GM12878 (cell line): ENCODE results near the gene TMEM250. TPM values are rescaled to one million over a fixed set of nuclear protein-coding genes. Genes with fewer than 3 reads are reported as not detected.

Source experiments
- ATF7 ChIP-seq: fragments of 450-650 bp; IDR thresholded peaks from 2 replicates; pipeline ENCODE4 v1.6.1; 2016; ENCODE audit warnings: low read depth, mild to moderate bottlenecking
- BCL11A ChIP-seq: IDR thresholded peaks from 2 replicates; pipeline ENCODE4 v1.6.1; 2011; ENCODE audit warnings: low read depth, low read length
- GATAD2B ChIP-seq: fragments of 450-650 bp; conservative IDR thresholded peaks from 2 replicates; pipeline ENCODE4 v1.6.1; 2017; ENCODE audit warnings: low read depth, mild to moderate bottlenecking, moderate library complexity
- HCFC1 ChIP-seq: fragments of 150-350 bp; IDR thresholded peaks from 2 replicates; pipeline ENCODE4 v1.6.1; 2014; ENCODE audit warnings: low read length
- HDGF ChIP-seq: fragments of 450-650 bp; IDR thresholded peaks from 2 replicates; pipeline ENCODE4 v1.6.1; 2016; ENCODE audit warnings: antibody characterized with exemption
- MTA2 ChIP-seq: fragments of 450-650 bp; IDR thresholded peaks from 2 replicates; pipeline ENCODE4 v1.6.1; 2016; ENCODE audit warnings: low read depth, mild to moderate bottlenecking, moderate library complexity
- MTA3 ChIP-seq: IDR thresholded peaks from 2 replicates; pipeline ENCODE4 v1.6.1; 2012; ENCODE audit warnings: low read length, inconsistent platforms, borderline replicate concordance
- NFIC ChIP-seq: IDR thresholded peaks from 2 replicates; pipeline ENCODE4 v1.6.1; 2012; ENCODE audit warnings: low read depth, mild to moderate bottlenecking, inconsistent platforms, low read length, moderate library complexity
- NFYA ChIP-seq: IDR thresholded peaks from 2 replicates; pipeline ENCODE4 v1.6.1; 2011; ENCODE audit warnings: low read depth, mild to moderate bottlenecking, low read length, improper control_type of control experiment, borderline replicate concordance
- NFYB ChIP-seq: IDR thresholded peaks from 2 replicates; pipeline ENCODE4 v1.6.1; 2011; ENCODE audit warnings: low read depth, mild to moderate bottlenecking, low read length, improper control_type of control experiment, moderate library complexity; ENCODE audit not compliant: insufficient read depth
- PAX8 ChIP-seq: fragments of 450-650 bp; IDR thresholded peaks from 2 replicates; pipeline ENCODE4 v1.6.1; 2017; ENCODE audit warnings: mild to moderate bottlenecking, moderate library complexity
- POLR2A ChIP-seq: IDR thresholded peaks from 2 replicates; pipeline ENCODE4 v1.6.1; 2011; ENCODE audit warnings: low read depth, mild to moderate bottlenecking, low read length
- TCF7 ChIP-seq: IDR thresholded peaks from 2 replicates; pipeline ENCODE4 v1.6.1; 2014; ENCODE audit warnings: antibody characterized with exemption, borderline replicate concordance
- ZNF217 ChIP-seq: fragments of 450-650 bp; IDR thresholded peaks from 2 replicates; pipeline ENCODE4 v1.6.1; 2017; ENCODE audit warnings: antibody characterized with exemption, mild to moderate bottlenecking
- ZNF274 ChIP-seq: IDR thresholded peaks from one replicate; pipeline ENCODE4 v1.8.0; 2011; ENCODE audit not compliant: insufficient read length, insufficient read depth
- ZNF384 ChIP-seq: IDR thresholded peaks from 2 replicates; pipeline ENCODE4 v1.6.1; 2012; ENCODE audit warnings: low read depth, mild to moderate bottlenecking, low read length, improper control_type of control experiment, borderline replicate concordance
- polyA plus RNA-seq, 11 experiments: library from polyadenylated mRNA; depleted of rRNA in 4 of 11; unstranded in 6 of 11; stranded (reverse) in 5 of 11; fragments of >200 nt; fragmentation: Nextera tagmentation in 4 of 11; fragmentation: Illumina TruSeq in 1 of 11; extraction: Ambion mirVana in 4 of 11; extraction: Trizol in 1 of 11; gene quantifications; 1 replicate in 1 of 11; 2 replicates in 10 of 11; pipeline versions ENCODE4 v1.2.1 to v1.2.3, GENCODE V29; 2011 to 2016; ENCODE audit warnings: inconsistent platforms in 2 of 11, missing spikeins in 2 of 11, low read depth in 1 of 11
- total RNA-seq, 4 experiments: library from RNA; depleted of rRNA in 3 of 4; stranded (reverse); fragments of >200 nt in 3 of 4; fragmentation: Illumina TruSeq in 1 of 4; extraction: Trizol in 1 of 4; gene quantifications; 2 replicates each; pipeline versions ENCODE4 v1.2.1 to v1.2.3, GENCODE V29; 2013 to 2021
- TF ChIP-seq, protein P1 (sequence below): IDR thresholded peaks from 2 replicates; pipeline ENCODE4 v1.6.1; 2011; ENCODE audit warnings: borderline replicate concordance, low read depth, mild to moderate bottlenecking, moderate library complexity, mixed read lengths, low read length; ENCODE audit not compliant: insufficient read depth; ENCODE audit errors: extremely low read length
- TF ChIP-seq, protein P2 (sequence below): fragments of 450-650 bp; formaldehyde crosslinking; IDR thresholded peaks from 2 replicates; pipeline ENCODE4 v1.5.0; 2022; ENCODE audit warnings: mild to moderate bottlenecking, missing genetic modification characterization
- TF ChIP-seq, protein P3 (sequence below): fragments of 450-650 bp; conservative IDR thresholded peaks from 2 replicates; pipeline ENCODE4 v1.6.1; 2017; ENCODE audit warnings: mild to moderate bottlenecking, moderate library complexity
- TF ChIP-seq, protein P4 (sequence below): IDR thresholded peaks from 2 replicates; pipeline ENCODE4 v1.6.1; 2012; ENCODE audit warnings: mild to moderate bottlenecking, low read depth, low read length

The TMEM250 gene
- total and polyA plus RNA-seq, 10 of the 15 experiments (the other 5 are each of a cell fraction or from before 2014, with no cell fraction given) = 0.39 to 39.9 (median 8.5) TPM

DNA sequence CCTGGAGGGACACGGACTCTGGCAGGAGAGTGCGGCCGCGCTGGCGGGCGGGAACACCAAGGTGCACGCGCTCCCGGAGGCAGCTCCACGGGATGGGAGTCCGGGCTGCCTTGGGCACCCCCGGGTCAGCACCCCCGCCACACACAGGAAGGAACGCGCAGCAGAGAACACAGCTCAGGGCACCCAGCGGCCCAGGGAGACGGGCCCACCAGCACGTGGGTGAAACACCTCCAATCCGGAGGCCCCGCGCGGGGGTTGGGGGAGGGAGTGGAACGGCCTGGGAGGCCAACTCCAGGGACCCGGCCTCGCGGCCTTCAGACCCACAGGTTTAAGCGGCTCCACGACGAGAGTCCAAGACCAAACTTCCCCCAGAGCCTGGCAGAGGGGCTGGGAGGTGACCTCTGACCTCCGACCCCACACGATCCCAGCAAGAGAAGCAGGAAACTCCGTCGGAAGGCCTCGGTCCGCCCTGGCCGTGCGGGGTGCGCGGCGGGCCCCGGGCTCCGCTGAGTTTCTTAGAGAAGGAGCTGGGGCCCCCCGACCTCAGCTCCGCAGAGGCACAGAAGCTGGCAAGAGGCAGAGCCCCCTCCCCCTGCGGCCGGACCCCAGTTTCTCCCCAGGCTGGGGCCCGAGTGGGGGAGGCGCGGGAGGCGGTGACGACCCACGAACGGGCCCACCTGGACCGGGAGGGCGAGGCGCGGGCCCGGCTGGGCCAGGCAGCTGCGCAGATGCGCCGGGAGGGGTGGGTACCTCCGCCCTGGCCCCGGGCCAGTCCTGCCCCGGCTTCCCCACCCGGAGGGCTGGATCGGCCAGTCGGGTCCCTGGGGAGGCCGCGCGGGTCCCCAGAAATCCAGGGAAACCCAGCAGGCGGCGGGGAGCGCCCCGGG is 24.4 kb downstream of the TMEM250 start (continued):
- TF ChIP-seq HDGF (peak; percentile 75; the same call in 1 of the 2 replicates), ZNF274 (no peak), NFIC (no peak), GATAD2B (peak; percentile 59), PAX8 (no peak), MTA3 (no peak), HCFC1 (0 out of 2 replicates have a peak, but pooled peaks have one; percentile 23), NFYA (no peak), ZNF384 (no peak), TCF7 (no peak), NFYB (peak; percentile 77; the same call in 1 of the 2 replicates), ZNF217 (no peak), POLR2A (peak; percentile 31; the same call in 1 of the 2 replicates), MTA2 (0 out of 2 replicates have a peak, but pooled peaks have one; percentile 33), BCL11A (no peak), ATF7 (no peak)
- TF ChIP-seq, protein P1, sequence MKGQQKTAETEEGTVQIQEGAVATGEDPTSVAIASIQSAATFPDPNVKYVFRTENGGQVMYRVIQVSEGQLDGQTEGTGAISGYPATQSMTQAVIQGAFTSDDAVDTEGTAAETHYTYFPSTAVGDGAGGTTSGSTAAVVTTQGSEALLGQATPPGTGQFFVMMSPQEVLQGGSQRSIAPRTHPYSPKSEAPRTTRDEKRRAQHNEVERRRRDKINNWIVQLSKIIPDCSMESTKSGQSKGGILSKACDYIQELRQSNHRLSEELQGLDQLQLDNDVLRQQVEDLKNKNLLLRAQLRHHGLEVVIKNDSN = peak; percentile 87
- TF ChIP-seq, protein P2, sequence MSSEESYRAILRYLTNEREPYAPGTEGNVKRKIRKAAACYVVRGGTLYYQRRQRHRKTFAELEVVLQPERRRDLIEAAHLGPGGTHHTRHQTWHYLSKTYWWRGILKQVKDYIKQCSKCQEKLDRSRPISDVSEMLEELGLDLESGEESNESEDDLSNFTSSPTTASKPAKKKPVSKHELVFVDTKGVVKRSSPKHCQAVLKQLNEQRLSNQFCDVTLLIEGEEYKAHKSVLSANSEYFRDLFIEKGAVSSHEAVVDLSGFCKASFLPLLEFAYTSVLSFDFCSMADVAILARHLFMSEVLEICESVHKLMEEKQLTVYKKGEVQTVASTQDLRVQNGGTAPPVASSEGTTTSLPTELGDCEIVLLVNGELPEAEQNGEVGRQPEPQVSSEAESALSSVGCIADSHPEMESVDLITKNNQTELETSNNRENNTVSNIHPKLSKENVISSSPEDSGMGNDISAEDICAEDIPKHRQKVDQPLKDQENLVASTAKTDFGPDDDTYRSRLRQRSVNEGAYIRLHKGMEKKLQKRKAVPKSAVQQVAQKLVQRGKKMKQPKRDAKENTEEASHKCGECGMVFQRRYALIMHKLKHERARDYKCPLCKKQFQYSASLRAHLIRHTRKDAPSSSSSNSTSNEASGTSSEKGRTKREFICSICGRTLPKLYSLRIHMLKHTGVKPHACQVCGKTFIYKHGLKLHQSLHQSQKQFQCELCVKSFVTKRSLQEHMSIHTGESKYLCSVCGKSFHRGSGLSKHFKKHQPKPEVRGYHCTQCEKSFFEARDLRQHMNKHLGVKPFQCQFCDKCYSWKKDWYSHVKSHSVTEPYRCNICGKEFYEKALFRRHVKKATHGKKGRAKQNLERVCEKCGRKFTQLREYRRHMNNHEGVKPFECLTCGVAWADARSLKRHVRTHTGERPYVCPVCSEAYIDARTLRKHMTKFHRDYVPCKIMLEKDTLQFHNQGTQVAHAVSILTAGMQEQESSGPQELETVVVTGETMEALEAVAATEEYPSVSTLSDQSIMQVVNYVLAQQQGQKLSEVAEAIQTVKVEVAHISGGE = no peak
- TF ChIP-seq, protein P3, sequence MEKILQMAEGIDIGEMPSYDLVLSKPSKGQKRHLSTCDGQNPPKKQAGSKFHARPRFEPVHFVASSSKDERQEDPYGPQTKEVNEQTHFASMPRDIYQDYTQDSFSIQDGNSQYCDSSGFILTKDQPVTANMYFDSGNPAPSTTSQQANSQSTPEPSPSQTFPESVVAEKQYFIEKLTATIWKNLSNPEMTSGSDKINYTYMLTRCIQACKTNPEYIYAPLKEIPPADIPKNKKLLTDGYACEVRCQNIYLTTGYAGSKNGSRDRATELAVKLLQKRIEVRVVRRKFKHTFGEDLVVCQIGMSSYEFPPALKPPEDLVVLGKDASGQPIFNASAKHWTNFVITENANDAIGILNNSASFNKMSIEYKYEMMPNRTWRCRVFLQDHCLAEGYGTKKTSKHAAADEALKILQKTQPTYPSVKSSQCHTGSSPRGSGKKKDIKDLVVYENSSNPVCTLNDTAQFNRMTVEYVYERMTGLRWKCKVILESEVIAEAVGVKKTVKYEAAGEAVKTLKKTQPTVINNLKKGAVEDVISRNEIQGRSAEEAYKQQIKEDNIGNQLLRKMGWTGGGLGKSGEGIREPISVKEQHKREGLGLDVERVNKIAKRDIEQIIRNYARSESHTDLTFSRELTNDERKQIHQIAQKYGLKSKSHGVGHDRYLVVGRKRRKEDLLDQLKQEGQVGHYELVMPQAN = 0 out of 2 replicates have a peak, but pooled peaks have one; percentile 18
- TF ChIP-seq, protein P4, sequence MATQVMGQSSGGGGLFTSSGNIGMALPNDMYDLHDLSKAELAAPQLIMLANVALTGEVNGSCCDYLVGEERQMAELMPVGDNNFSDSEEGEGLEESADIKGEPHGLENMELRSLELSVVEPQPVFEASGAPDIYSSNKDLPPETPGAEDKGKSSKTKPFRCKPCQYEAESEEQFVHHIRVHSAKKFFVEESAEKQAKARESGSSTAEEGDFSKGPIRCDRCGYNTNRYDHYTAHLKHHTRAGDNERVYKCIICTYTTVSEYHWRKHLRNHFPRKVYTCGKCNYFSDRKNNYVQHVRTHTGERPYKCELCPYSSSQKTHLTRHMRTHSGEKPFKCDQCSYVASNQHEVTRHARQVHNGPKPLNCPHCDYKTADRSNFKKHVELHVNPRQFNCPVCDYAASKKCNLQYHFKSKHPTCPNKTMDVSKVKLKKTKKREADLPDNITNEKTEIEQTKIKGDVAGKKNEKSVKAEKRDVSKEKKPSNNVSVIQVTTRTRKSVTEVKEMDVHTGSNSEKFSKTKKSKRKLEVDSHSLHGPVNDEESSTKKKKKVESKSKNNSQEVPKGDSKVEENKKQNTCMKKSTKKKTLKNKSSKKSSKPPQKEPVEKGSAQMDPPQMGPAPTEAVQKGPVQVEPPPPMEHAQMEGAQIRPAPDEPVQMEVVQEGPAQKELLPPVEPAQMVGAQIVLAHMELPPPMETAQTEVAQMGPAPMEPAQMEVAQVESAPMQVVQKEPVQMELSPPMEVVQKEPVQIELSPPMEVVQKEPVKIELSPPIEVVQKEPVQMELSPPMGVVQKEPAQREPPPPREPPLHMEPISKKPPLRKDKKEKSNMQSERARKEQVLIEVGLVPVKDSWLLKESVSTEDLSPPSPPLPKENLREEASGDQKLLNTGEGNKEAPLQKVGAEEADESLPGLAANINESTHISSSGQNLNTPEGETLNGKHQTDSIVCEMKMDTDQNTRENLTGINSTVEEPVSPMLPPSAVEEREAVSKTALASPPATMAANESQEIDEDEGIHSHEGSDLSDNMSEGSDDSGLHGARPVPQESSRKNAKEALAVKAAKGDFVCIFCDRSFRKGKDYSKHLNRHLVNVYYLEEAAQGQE = no peak
